Panc1 (cell line): ENCODE measurements around the gene STOX2. TPM values are rescaled to one million over a fixed set of nuclear protein-coding genes. Genes with fewer than 3 reads are reported as not detected.

Source experiments
- ATAC-seq: fragments of 200-7000 bp; cut with Tn5 transposase; 2 replicates; pipeline ENCODE4 v1.9.1; 2020; ENCODE audit warnings: mild to moderate bottlenecking, moderate library complexity
- BruUV-seq: library from RNA; stranded (reverse); fragments of 400-500 nt; replicated peaks from 2 replicates; lab custom pipeline; 2021; lab: Mats Ljungman, UMichigan
- CTCF ChIA-PET: fragments of 300-600 bp; sonication (Branson Sonifier 250); formaldehyde crosslinking; loops from one replicate; lab custom pipeline; 2022; ENCODE audit warnings: antibody characterized with exemption; lab: Charles Lee
- POLR2A ChIA-PET: fragments of 300-600 bp; sonication (Branson Sonifier 250); formaldehyde crosslinking; loops from one replicate; lab custom pipeline; 2022; ENCODE audit warnings: antibody characterized with exemption; lab: Charles Lee
- DNase-seq: peaks from one replicate; pipeline ENCODE4 v3.0.0-alpha.2; 2010; ENCODE audit warnings: low read depth, low spot score
- H3K27ac ChIP-seq: 2 replicates; pipeline ENCODE4 v1.5.1; 2011; ENCODE audit warnings: mild to moderate bottlenecking, low read length, inconsistent platforms
- H3K27me3 ChIP-seq: fragments of 200-500 bp; sonication (Bioruptor generic); 2 replicates; pipeline ENCODE4 v1.6.0; 2014; ENCODE audit warnings: low read length, inconsistent platforms; ENCODE audit not compliant: control insufficient read depth, insufficient read depth
- H3K36me3 ChIP-seq: fragments of 200-500 bp; sonication (Bioruptor generic); 2 replicates; pipeline ENCODE4 v1.5.1; 2014; ENCODE audit warnings: inconsistent platforms, mild to moderate bottlenecking, low read length, moderate library complexity; ENCODE audit not compliant: control insufficient read depth, insufficient read depth
- H3K4me1 ChIP-seq: 2 replicates; pipeline ENCODE4 v1.5.1; 2011; ENCODE audit warnings: inconsistent platforms, mild to moderate bottlenecking, low read length, moderate library complexity; ENCODE audit not compliant: control insufficient read depth, insufficient read depth
- H3K4me3 ChIP-seq, 2 experiments: 2 replicates each; pipeline ENCODE4 v1.5.1; 2011 to 2012; ENCODE audit warnings: low read depth in 2 of 2, low read length in 2 of 2, mild to moderate bottlenecking in 2 of 2, inconsistent platforms in 1 of 2, moderate library complexity in 1 of 2
- H3K9me3 ChIP-seq: fragments of 200-500 bp; sonication (Bioruptor generic); 2 replicates; pipeline ENCODE4 v1.5.1; 2014; ENCODE audit warnings: low read depth, mild to moderate bottlenecking, inconsistent platforms, low read length, moderate library complexity; ENCODE audit not compliant: control insufficient read depth, insufficient read depth
- POLR2AphosphoS5 ChIP-seq: IDR thresholded peaks from 2 replicates; pipeline ENCODE4 v1.6.1; 2012; ENCODE audit warnings: mild to moderate bottlenecking, low read depth, low read length, moderate library complexity
- SIN3A ChIP-seq: IDR thresholded peaks from 2 replicates; pipeline ENCODE4 v1.6.1; 2012; ENCODE audit warnings: low read depth, mild to moderate bottlenecking, low read length, moderate library complexity, borderline replicate concordance; ENCODE audit not compliant: insufficient read depth
- TCF7L2 ChIP-seq: IDR thresholded peaks from 2 replicates; pipeline ENCODE4 v1.6.1; 2011; ENCODE audit warnings: mild to moderate bottlenecking, low read depth, low read length, inconsistent platforms
- in situ Hi-C: cut with HindIII; loops from 2 replicates; pipeline ENCODE4 v1.10.0; 2016; ENCODE audit warnings: low sequenced_read_pairs, low pct_unique_long_range_greater_than_20kb
- intact Hi-C: fragments of 100-400 bp; cut with micrococcal nuclease; formaldehyde crosslinking; loops from one replicate; pipeline ENCODE4 v1.10.0; 2022; ENCODE audit not compliant: unreplicated experiment
- total RNA-seq: library from RNA; stranded (reverse); gene quantifications from one replicate; pipeline ENCODE4 v1.2.1, GENCODE V29; 2021; ENCODE audit not compliant: unreplicated experiment
- TF ChIP-seq, protein P1 (sequence below): fragments of 450-650 bp; IDR thresholded peaks from 2 replicates; pipeline ENCODE4 v1.5.1; 2017; ENCODE audit warnings: mild to moderate bottlenecking
- TF ChIP-seq, protein P2 (sequence below), 2 experiments: IDR thresholded peaks; 2 replicates each; pipeline ENCODE4 v1.6.1; 2011 to 2012; ENCODE audit warnings: low read depth in 2 of 2, control low read depth in 1 of 2, low read length in 1 of 2, mild to moderate bottlenecking in 1 of 2, moderate library complexity in 1 of 2; ENCODE audit not compliant: insufficient read depth in 1 of 2

Gene STOX2
- total RNA-seq, 1 experiment from 2014 or later, result 10.6 TPM

GRCh38 chr4:183999435-183999834 is 94.3 kb downstream of the STOX2 start:
- ATAC-seq (no peak), DNase-seq (no peak)
- no peak overlapping the region for H3K4me3 ChIP-seq
- no peaks in the 10 kb centered on the region for H3K9me3 ChIP-seq
- in situ Hi-C loops (no loop called here), intact Hi-C loops (no loop called here)
- POLR2A ChIA-PET, result no interaction called here
- TF ChIP-seq, protein P1, sequence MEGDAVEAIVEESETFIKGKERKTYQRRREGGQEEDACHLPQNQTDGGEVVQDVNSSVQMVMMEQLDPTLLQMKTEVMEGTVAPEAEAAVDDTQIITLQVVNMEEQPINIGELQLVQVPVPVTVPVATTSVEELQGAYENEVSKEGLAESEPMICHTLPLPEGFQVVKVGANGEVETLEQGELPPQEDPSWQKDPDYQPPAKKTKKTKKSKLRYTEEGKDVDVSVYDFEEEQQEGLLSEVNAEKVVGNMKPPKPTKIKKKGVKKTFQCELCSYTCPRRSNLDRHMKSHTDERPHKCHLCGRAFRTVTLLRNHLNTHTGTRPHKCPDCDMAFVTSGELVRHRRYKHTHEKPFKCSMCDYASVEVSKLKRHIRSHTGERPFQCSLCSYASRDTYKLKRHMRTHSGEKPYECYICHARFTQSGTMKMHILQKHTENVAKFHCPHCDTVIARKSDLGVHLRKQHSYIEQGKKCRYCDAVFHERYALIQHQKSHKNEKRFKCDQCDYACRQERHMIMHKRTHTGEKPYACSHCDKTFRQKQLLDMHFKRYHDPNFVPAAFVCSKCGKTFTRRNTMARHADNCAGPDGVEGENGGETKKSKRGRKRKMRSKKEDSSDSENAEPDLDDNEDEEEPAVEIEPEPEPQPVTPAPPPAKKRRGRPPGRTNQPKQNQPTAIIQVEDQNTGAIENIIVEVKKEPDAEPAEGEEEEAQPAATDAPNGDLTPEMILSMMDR, result no peak
- TF ChIP-seq SIN3A, result no peak
- no peak for TF ChIP-seq POLR2AphosphoS5
- TF ChIP-seq TCF7L2, result no peak
- TF ChIP-seq, protein P2, sequence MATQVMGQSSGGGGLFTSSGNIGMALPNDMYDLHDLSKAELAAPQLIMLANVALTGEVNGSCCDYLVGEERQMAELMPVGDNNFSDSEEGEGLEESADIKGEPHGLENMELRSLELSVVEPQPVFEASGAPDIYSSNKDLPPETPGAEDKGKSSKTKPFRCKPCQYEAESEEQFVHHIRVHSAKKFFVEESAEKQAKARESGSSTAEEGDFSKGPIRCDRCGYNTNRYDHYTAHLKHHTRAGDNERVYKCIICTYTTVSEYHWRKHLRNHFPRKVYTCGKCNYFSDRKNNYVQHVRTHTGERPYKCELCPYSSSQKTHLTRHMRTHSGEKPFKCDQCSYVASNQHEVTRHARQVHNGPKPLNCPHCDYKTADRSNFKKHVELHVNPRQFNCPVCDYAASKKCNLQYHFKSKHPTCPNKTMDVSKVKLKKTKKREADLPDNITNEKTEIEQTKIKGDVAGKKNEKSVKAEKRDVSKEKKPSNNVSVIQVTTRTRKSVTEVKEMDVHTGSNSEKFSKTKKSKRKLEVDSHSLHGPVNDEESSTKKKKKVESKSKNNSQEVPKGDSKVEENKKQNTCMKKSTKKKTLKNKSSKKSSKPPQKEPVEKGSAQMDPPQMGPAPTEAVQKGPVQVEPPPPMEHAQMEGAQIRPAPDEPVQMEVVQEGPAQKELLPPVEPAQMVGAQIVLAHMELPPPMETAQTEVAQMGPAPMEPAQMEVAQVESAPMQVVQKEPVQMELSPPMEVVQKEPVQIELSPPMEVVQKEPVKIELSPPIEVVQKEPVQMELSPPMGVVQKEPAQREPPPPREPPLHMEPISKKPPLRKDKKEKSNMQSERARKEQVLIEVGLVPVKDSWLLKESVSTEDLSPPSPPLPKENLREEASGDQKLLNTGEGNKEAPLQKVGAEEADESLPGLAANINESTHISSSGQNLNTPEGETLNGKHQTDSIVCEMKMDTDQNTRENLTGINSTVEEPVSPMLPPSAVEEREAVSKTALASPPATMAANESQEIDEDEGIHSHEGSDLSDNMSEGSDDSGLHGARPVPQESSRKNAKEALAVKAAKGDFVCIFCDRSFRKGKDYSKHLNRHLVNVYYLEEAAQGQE (IDR thresholded peaks at IDR 0.05; ENCODE audit: insufficient read depth in 1 of 2, low read depth in 2 of 2, low read length in 1 of 2), result no peak
- H3K27me3 ChIP-seq, result no peaks in the 10 kb centered on the region
- H3K36me3 ChIP-seq, result no peaks in the 10 kb centered on the region
- no peaks in the 10 kb centered on the region for H3K4me1 ChIP-seq
- CTCF ChIA-PET, result no interaction called here
- no peak overlapping the region for H3K27ac ChIP-seq
- BruUV-seq, result no TSS peak

- DNase-seq (no peak), ATAC-seq (no peak)
- intact Hi-C loops, result no loop called here
- Histone ChIP-seq H3K9me3 (no peaks in the 10 kb centered on the region), H3K36me3 (no peaks in the 10 kb centered on the region), H3K4me1 (no peaks in the 10 kb centered on the region), H3K4me3 (no peak overlapping the region), H3K27me3 (no peaks in the 10 kb centered on the region), H3K27ac (no peak overlapping the region)
- CTCF ChIA-PET, result no interaction called here
- BruUV-seq, result no TSS peak
- POLR2A ChIA-PET, result no interaction called here
- TF ChIP-seq, protein P1, result no peak
- no peak for TF ChIP-seq SIN3A
- TF ChIP-seq TCF7L2, result no peak
- no peak for TF ChIP-seq POLR2AphosphoS5
- TF ChIP-seq, protein P2 (IDR thresholded peaks at IDR 0.05; ENCODE audit: insufficient read depth in 1 of 2, low read depth in 2 of 2, low read length in 1 of 2), result no peak
- in situ Hi-C loops, result no loop called here
Observed at GRCh38 chr4:184000457-184001396, 95.6 kb downstream of the STOX2 start.
